Measurements from ENCODE around the gene BRD3OS.
"Not testable (repeated sequence)": the region's sequence is repeated elsewhere in the genome, so short reads cannot be mapped to it uniquely, and the experiment has no call there.

Gene BRD3OS

DNA sequence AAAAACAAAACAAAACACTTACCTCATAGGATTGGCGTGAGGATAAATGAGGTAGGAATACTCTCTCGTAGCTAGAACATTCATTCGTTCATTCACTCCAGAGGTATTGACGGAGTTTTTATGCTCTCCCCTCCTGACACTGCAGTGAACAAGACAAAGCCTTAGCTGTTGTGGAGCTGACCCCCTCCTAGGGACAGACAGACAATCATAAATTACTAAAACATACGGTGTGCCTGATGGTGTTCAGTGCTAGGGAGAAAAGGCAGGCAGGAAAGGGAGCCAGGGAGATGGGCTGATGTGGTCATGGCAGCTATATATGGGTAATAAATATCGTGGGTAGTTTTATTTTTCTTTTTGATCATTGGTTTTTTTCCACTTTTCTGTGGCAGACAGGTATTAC is 48.2 kb downstream of the BRD3OS start:
- 83 to 85% methylated on average over 6 of the region's 6 CpGs for WGBS, 2 experiments

DNA sequence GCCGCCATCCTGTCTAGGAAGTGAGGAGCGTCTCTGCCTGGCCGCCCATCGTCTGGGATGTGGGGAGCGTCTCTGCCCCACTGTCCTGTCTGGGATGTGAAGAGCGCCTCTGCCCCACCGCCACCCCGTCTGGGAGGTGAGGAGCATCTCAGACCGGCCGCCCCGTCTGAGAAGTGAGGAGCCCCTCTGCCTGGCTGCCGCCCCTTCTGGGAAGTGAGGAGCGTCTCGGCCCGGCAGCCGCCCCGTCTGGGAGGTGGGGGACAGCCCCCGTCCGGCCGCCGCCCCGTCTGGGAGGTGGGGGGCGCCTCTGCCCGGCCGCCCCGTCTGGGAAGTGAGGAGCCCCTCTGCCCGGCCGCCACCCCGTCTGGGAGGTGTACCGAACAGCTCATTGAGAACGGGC is 50.4 kb downstream of the BRD3OS start:
- H3K4me1 ChIP-seq (ENCODE audit: control insufficient read depth, insufficient read depth, low read length); H3K36me3 ChIP-seq (ENCODE audit: control insufficient read depth, insufficient read depth, low read length); H3K27me3 ChIP-seq (ENCODE audit: control insufficient read depth, insufficient read depth, low read length, poor library complexity, severe bottlenecking); H3K4me3 ChIP-seq (ENCODE audit: insufficient read depth, low read depth, low read length); H3K27ac ChIP-seq (ENCODE audit: insufficient read depth, low read depth, low read length, poor library complexity, severe bottlenecking); H3K9me3 ChIP-seq (ENCODE audit: control insufficient read depth, low read length): not testable (repeated sequence)
- 87% methylated on average over 31 of the region's 31 CpGs for WGBS, 2 experiments

More for the DNA sequence above, 48.2 kb downstream of the BRD3OS start:
- Histone ChIP-seq H3K9me3 (ENCODE audit: control insufficient read depth, low read length) (no peaks in the 10 kb centered on the region), H3K4me3 (ENCODE audit: insufficient read depth, low read depth, low read length) (no peak overlapping the region), H3K27ac (ENCODE audit: insufficient read depth, low read depth, low read length, poor library complexity, severe bottlenecking) (no peak overlapping the region), H3K4me1 (ENCODE audit: control insufficient read depth, insufficient read depth, low read length) (no peaks in the 10 kb centered on the region), H3K36me3 (ENCODE audit: control insufficient read depth, insufficient read depth, low read length) (no peaks in the 10 kb centered on the region), H3K27me3 (ENCODE audit: control insufficient read depth, insufficient read depth, low read length, poor library complexity, severe bottlenecking) (peaks cover 26% of the 10 kb centered on the region)

DNA sequence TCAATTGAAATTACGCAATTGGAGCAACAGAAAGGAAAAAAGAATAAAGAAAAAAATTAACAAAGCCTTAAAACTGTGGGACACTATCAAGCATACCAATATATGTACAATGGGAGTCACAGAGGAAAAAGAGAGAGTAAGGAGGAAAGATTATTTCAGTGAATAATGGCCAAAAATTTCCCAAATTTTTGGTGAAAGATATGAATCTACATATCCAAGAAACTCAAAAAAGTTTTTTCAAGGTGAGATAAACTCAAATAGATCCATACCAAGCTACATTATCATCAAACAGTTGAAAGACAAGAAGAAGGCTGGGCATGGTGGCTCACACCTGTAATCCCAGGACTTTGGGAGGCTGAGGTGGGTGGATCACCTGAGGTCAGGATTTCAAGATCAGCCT is 51.4 kb downstream of the BRD3OS start:
- no peaks in the 10 kb centered on the region for H3K27me3 ChIP-seq (ENCODE audit: control insufficient read depth, insufficient read depth, low read length, poor library complexity, severe bottlenecking)

More for the DNA sequence above, 51.4 kb downstream of the BRD3OS start:
- Histone ChIP-seq H3K4me3 (ENCODE audit: insufficient read depth, low read depth, low read length) (no peak overlapping the region), H3K9me3 (ENCODE audit: control insufficient read depth, low read length) (no peaks in the 10 kb centered on the region), H3K4me1 (ENCODE audit: control insufficient read depth, insufficient read depth, low read length) (no peaks in the 10 kb centered on the region), H3K36me3 (ENCODE audit: control insufficient read depth, insufficient read depth, low read length) (no peaks in the 10 kb centered on the region), H3K27ac (ENCODE audit: insufficient read depth, low read depth, low read length, poor library complexity, severe bottlenecking) (no peak overlapping the region)
- no CpG with 5 or more reads among the region's 1 CpG for WGBS, 2 experiments
